Measurements from ENCODE around the gene CCDC77. TPM values are rescaled to one million over a fixed set of nuclear protein-coding genes. Genes with fewer than 3 reads are reported as not detected.

CCDC77 gene
- total RNA-seq, 1 experiment from 2014 or later, result 12.3 TPM

DNA sequence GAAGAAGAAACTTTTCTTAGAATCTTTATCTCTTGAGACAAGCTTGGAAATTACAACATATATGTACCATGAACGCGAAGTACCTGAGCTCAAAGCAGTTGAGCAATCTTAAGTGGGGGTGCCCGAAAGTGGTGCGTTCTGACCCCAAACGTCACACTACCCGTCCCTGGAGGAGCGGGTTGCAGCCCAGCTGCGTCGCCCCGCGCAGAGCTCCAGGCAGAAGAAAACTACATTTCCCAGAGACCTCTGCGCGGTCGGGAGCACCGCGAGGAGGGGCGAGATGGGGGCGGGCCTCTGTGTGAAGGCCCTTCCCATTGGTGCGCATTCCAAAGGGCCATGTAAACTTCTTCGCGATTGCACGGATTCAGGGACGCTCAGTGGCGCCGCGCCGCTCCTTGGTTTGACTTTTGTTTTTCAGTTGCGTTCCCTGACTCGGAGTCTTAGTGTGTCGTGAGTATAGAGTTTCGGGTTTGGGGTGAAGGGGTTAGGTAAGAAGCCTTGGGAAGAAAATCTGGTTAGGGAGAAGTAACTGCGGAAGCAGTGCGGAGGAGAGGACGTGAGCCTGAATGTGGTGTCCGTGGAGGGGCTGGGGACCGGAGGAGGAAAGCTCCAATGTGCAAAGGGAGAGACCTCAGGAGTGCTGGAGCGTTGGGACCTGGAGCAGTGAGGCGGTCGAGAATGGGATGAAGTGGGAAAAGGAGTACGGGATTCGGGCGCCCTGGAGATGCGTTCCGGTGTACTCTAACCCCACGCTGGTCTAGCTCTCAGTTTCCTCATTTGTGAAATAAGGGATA lies at the start of gene CCDC77 (continued):
- TF ChIP-seq, protein P1, sequence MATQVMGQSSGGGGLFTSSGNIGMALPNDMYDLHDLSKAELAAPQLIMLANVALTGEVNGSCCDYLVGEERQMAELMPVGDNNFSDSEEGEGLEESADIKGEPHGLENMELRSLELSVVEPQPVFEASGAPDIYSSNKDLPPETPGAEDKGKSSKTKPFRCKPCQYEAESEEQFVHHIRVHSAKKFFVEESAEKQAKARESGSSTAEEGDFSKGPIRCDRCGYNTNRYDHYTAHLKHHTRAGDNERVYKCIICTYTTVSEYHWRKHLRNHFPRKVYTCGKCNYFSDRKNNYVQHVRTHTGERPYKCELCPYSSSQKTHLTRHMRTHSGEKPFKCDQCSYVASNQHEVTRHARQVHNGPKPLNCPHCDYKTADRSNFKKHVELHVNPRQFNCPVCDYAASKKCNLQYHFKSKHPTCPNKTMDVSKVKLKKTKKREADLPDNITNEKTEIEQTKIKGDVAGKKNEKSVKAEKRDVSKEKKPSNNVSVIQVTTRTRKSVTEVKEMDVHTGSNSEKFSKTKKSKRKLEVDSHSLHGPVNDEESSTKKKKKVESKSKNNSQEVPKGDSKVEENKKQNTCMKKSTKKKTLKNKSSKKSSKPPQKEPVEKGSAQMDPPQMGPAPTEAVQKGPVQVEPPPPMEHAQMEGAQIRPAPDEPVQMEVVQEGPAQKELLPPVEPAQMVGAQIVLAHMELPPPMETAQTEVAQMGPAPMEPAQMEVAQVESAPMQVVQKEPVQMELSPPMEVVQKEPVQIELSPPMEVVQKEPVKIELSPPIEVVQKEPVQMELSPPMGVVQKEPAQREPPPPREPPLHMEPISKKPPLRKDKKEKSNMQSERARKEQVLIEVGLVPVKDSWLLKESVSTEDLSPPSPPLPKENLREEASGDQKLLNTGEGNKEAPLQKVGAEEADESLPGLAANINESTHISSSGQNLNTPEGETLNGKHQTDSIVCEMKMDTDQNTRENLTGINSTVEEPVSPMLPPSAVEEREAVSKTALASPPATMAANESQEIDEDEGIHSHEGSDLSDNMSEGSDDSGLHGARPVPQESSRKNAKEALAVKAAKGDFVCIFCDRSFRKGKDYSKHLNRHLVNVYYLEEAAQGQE (IDR thresholded peaks at IDR 0.05; ENCODE audit: low read depth), result no peak
- TF ChIP-seq POLR2A (IDR thresholded peaks at IDR 0.05; ENCODE audit: borderline replicate concordance, extremely low read depth, insufficient read depth, insufficient read length), result peak; percentile 82
- 0 out of 2 replicates have a peak, but pooled peaks have one; percentile 46 for TF ChIP-seq CBX3 (IDR thresholded peaks at IDR 0.05; ENCODE audit: low read depth)
- TF ChIP-seq JUND (IDR thresholded peaks at IDR 0.05), result no peak
- peak; percentile 85 for TF ChIP-seq SIN3A (IDR thresholded peaks at IDR 0.05; ENCODE audit: low read depth)
- TF ChIP-seq ZNF274 (IDR thresholded peaks at IDR 0.05; ENCODE audit: low read depth, low read length), result no peak
- TF ChIP-seq EGR1 (IDR thresholded peaks at IDR 0.05; ENCODE audit: low read depth), result 0 out of 2 replicates have a peak, but pooled peaks have one; percentile 32

DNA sequence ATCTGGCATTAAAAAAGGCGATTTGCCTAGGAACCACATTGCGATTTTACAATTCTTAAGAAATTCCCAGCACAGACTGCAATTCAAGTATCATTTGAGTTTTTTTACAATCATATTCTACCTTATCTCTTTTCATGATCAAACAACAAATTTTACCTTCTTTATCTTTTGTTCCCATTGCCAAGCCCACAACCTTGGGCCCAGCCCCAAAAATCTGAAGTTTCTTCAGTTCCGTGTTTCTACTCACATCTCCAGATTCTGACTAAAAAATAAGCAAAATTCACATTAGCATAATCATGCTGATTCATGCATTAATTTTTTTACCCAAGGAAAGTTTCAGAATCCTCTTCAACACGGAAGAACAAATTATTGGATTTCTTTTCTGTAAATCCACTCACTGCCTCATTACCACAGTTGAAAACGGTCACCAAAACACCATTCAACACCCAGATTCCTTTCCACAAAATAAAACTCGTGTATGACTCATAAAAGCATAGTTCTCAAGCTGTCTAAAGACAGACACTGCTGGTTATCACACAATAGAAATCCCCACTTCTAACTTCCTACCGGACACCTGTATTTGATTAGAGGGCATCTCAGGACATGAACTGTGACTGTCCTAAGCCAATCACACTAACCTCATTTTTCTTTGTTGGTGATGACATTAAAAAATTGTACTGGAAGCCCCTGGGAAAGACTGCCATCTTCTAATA lies 45.0 kb upstream of the CCDC77 start:
- BruUV-seq (replicated peaks), result no TSS peak
- no peaks in the 10 kb centered on the region for H3K27me3 ChIP-seq (ENCODE audit: insufficient read depth, low read length)
- H3K9me3 ChIP-seq (ENCODE audit: control insufficient read depth in 1 of 2, insufficient read depth in 1 of 2, low read depth in 1 of 2, low read length in 2 of 2), result no peaks in the 10 kb centered on the region
- H4K20me1 ChIP-seq (ENCODE audit: insufficient read depth), result no peaks in the 10 kb centered on the region
- no peak for DNase-seq (ENCODE audit: low read depth, low spot score)
- H3K4me1 ChIP-seq (ENCODE audit: control insufficient read depth in 1 of 2, insufficient read depth in 2 of 2, low read length in 2 of 2), result peaks cover 25 to 35% of the 10 kb centered on the region in 2 experiments
- H2AFZ ChIP-seq (ENCODE audit: low read depth, low read length, poor library complexity, severe bottlenecking), result no peak overlapping the region
- H3K9ac ChIP-seq (ENCODE audit: low read length), result no peak overlapping the region
- ATAC-seq, result no peak
- ChIA-PET RAD21 (ENCODE audit: low non-redundant PET in 1 of 2, low total read pairs in 2 of 2, uncharacterized antibody in 2 of 2, unreplicated experiment in 2 of 2) (no interaction called here), POLR2A (no interaction called here), CTCF (no interaction called here)
- no peak overlapping the region for H3K4me2 ChIP-seq (ENCODE audit: low read length)
- H3K36me3 ChIP-seq (ENCODE audit: control insufficient read depth in 1 of 2, insufficient read depth in 2 of 2, low read length in 2 of 2), result peaks cover 19 to 30% of the 10 kb centered on the region in 2 experiments; a peak in 3 of 4 replicates
- H3K9me2 ChIP-seq (ENCODE audit: insufficient read depth), result no peaks in the 10 kb centered on the region
- no peaks in the 10 kb centered on the region; the same call in 1 of the 2 replicates for H3K79me2 ChIP-seq (ENCODE audit: insufficient read depth, low read length)
- intact Hi-C loops (cut with micrococcal nuclease), result no loop called here
- H3K27ac ChIP-seq (ENCODE audit: low read depth, low read length), result no peak overlapping the region
- H3K4me3 ChIP-seq (replicated peaks in 1 of 2; ENCODE audit: low read depth in 1 of 2, low read length in 2 of 2), result no peak overlapping the region
- TF ChIP-seq FOSL1 (IDR thresholded peaks at IDR 0.05; ENCODE audit: low read depth), result no peak
- TF ChIP-seq, protein P2, sequence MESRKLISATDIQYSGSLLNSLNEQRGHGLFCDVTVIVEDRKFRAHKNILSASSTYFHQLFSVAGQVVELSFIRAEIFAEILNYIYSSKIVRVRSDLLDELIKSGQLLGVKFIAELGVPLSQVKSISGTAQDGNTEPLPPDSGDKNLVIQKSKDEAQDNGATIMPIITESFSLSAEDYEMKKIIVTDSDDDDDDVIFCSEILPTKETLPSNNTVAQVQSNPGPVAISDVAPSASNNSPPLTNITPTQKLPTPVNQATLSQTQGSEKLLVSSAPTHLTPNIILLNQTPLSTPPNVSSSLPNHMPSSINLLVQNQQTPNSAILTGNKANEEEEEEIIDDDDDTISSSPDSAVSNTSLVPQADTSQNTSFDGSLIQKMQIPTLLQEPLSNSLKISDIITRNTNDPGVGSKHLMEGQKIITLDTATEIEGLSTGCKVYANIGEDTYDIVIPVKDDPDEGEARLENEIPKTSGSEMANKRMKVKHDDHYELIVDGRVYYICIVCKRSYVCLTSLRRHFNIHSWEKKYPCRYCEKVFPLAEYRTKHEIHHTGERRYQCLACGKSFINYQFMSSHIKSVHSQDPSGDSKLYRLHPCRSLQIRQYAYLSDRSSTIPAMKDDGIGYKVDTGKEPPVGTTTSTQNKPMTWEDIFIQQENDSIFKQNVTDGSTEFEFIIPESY (IDR thresholded peaks at IDR 0.05; ENCODE audit: extremely low read depth, insufficient replicate concordance, low read length), result no peak
- no peak for TF ChIP-seq ZNF274 (IDR thresholded peaks at IDR 0.05; ENCODE audit: low read depth, low read length)
- no peak for TF ChIP-seq CBX3 (IDR thresholded peaks at IDR 0.05; ENCODE audit: low read depth)
- TF ChIP-seq, protein P3, sequence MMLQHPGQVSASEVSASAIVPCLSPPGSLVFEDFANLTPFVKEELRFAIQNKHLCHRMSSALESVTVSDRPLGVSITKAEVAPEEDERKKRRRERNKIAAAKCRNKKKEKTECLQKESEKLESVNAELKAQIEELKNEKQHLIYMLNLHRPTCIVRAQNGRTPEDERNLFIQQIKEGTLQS (IDR thresholded peaks at IDR 0.05), result no peak
- TF ChIP-seq, protein P1 (IDR thresholded peaks at IDR 0.05; ENCODE audit: low read depth), result no peak
- TF ChIP-seq YY1 (IDR thresholded peaks at IDR 0.05; ENCODE audit: extremely low read depth, insufficient replicate concordance, low read depth, low read length), result no peak
- TF ChIP-seq TCF7L2 (IDR thresholded peaks at IDR 0.05; ENCODE audit: borderline replicate concordance, extremely low read depth, insufficient read depth, insufficient read length), result no peak

Measured in HCT116 (cell line).